HEK293T (cell line): ENCODE measurements around the gene CCL1.

Experiments used
- CTCF ChIA-PET: fragments of 350-600 bp; formaldehyde crosslinking; extraction: SDS; loops from one replicate; lab custom pipeline; 2021; ENCODE audit warnings: antibody characterized with exemption, inconsistent platforms; lab: Yijun Ruan, JAX
- POLR2A ChIA-PET: fragments of 350-600 bp; formaldehyde crosslinking; extraction: SDS; loops from one replicate; lab custom pipeline; 2020; ENCODE audit warnings: antibody characterized with exemption, inconsistent platforms; lab: Yijun Ruan, JAX
- DNase-seq: peaks from one replicate; pipeline ENCODE4 v3.0.0; 2012; ENCODE audit warnings: mixed read lengths; ENCODE audit errors: extremely low spot score
- ARNT ChIP-seq: fragments of 450-650 bp; IDR thresholded peaks from 2 replicates; pipeline ENCODE4 v1.6.1; 2017; ENCODE audit warnings: mild to moderate bottlenecking
- BHLHE40 ChIP-seq: fragments of 450-650 bp; IDR thresholded peaks from 2 replicates; pipeline ENCODE4 v1.6.1; 2016; ENCODE audit warnings: mild to moderate bottlenecking, moderate library complexity, borderline replicate concordance
- CTBP1 ChIP-seq: fragments of 450-650 bp; IDR thresholded peaks from 2 replicates; pipeline ENCODE4 v1.6.1; 2016; ENCODE audit warnings: borderline replicate concordance
- ELF4 ChIP-seq: fragments of 450-650 bp; IDR thresholded peaks from 2 replicates; pipeline ENCODE4 v1.6.1; 2017; ENCODE audit warnings: antibody characterized with exemption
- FOXA1 ChIP-seq: fragments of 450-650 bp; IDR thresholded peaks from 2 replicates; pipeline ENCODE4 v1.6.1; 2016; ENCODE audit warnings: mild to moderate bottlenecking
- FOXK2 ChIP-seq: fragments of 450-650 bp; IDR thresholded peaks from 2 replicates; pipeline ENCODE4 v1.6.1; 2016; ENCODE audit warnings: mild to moderate bottlenecking
- FOXM1 ChIP-seq: fragments of 450-650 bp; IDR thresholded peaks from 2 replicates; pipeline ENCODE4 v1.6.1; 2017; ENCODE audit warnings: mild to moderate bottlenecking, borderline replicate concordance
- HDGF ChIP-seq: fragments of 450-650 bp; IDR thresholded peaks from 2 replicates; pipeline ENCODE4 v1.6.1; 2017; ENCODE audit warnings: antibody characterized with exemption, borderline replicate concordance
- L3MBTL2 ChIP-seq: fragments of 450-650 bp; conservative IDR thresholded peaks from 2 replicates; pipeline ENCODE4 v1.6.1; 2016; ENCODE audit warnings: mild to moderate bottlenecking
- LEF1 ChIP-seq: fragments of 450-650 bp; IDR thresholded peaks from 2 replicates; pipeline ENCODE4 v1.6.1; 2017; ENCODE audit warnings: mild to moderate bottlenecking, borderline replicate concordance
- NFRKB ChIP-seq: fragments of 450-650 bp; IDR thresholded peaks from 2 replicates; pipeline ENCODE4 v1.6.1; 2016; ENCODE audit warnings: mild to moderate bottlenecking, moderate library complexity
- SP1 ChIP-seq: fragments of 450-650 bp; IDR thresholded peaks from 2 replicates; pipeline ENCODE4 v1.6.1; 2017
- SUZ12 ChIP-seq: fragments of 450-650 bp; IDR thresholded peaks from 2 replicates; pipeline ENCODE4 v1.6.1; 2016; ENCODE audit warnings: mild to moderate bottlenecking
- TARDBP ChIP-seq: fragments of 450-650 bp; IDR thresholded peaks from 2 replicates; pipeline ENCODE4 v1.6.1; 2016
- ZNF384 ChIP-seq: fragments of 450-650 bp; IDR thresholded peaks from 2 replicates; pipeline ENCODE4 v1.6.1; 2016
- TF ChIP-seq, protein P1 (sequence below): fragments of 450-650 bp; IDR thresholded peaks from 2 replicates; pipeline ENCODE4 v1.6.1; 2016

CCL1 gene, protein sequence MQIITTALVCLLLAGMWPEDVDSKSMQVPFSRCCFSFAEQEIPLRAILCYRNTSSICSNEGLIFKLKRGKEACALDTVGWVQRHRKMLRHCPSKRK

DNA sequence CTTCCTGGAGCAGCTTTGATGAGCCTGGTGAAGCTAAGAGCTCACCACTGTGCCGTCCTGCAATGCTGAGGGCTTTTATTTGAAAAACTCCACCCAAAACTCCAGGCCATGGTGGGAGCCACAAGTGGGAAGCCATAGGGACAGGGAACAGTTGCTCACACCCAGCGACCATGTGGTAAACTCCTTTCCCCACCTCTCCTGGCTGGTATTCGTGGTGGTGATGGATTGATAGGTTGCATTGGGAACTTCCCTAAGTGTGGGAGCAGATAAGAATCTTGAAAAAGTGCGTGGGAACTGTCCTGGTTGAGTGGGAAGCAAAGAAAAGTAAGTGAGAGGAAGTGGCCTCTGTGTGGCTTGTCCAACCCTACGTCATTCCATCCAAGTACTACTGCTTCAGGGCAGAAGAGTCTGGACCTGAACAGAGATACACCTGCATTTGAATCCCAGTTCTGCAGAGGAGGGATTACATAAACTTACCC, at the start of gene CCL1:
CCL1 (minus strand) TSS at position 51 of the 479 bp plus-strand sequence. CDS start 72 bp downstream, outside the sequence.
- ChIA-PET CTCF (interaction anchor here (0.6 to 4.5 kb wide), 4 partner anchors 162 to 192 kb away, joined by 3 to 75 read pairs (median 12); no protein-coding TSS in a partner anchor), POLR2A (interaction anchor here (0.7 kb wide), 1 partner anchor 143 kb away, joined by 4 read pairs; no protein-coding TSS in a partner anchor)
- DNase-seq, result no peak
- TF ChIP-seq CTBP1 (no peak), SUZ12 (no peak), ELF4 (no peak), SP1 (no peak), TARDBP (no peak), FOXM1 (no peak), ARNT (no peak), HDGF (no peak), L3MBTL2 (no peak), FOXA1 (no peak)

DNA sequence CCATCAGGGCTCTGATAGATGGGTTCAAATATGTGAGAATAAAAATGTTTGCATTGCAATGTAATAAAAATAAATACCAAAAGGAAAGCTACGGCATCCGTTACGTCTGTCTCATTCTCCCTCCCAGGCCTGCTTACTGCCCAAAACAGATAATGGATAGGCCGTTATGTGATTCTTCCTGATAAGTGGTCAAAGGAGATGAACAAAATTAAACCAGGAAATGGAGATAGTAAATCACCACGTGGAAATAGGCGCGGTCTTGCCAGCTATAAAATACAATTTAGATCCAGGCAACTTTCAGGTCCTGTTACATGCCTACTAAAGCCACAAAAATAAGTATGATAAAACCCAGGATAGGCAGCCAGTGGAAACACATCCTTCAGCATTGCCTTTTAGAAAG, 49.5 kb upstream of the CCL1 start:
- CTCF ChIA-PET, result interaction anchor here (1.1 kb wide), 1 partner anchor 51 kb away, joined by 3 read pairs; no protein-coding TSS in a partner anchor
- POLR2A ChIA-PET, result no interaction called here
- TF ChIP-seq LEF1 (no peak), SUZ12 (no peak), ZNF384 (no peak), FOXK2 (no peak), SP1 (no peak), FOXM1 (no peak), L3MBTL2 (no peak), FOXA1 (no peak)
- TF ChIP-seq, protein P1, sequence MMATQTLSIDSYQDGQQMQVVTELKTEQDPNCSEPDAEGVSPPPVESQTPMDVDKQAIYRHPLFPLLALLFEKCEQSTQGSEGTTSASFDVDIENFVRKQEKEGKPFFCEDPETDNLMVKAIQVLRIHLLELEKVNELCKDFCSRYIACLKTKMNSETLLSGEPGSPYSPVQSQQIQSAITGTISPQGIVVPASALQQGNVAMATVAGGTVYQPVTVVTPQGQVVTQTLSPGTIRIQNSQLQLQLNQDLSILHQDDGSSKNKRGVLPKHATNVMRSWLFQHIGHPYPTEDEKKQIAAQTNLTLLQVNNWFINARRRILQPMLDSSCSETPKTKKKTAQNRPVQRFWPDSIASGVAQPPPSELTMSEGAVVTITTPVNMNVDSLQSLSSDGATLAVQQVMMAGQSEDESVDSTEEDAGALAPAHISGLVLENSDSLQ, result no peak
- DNase-seq, result no peak

DNA sequence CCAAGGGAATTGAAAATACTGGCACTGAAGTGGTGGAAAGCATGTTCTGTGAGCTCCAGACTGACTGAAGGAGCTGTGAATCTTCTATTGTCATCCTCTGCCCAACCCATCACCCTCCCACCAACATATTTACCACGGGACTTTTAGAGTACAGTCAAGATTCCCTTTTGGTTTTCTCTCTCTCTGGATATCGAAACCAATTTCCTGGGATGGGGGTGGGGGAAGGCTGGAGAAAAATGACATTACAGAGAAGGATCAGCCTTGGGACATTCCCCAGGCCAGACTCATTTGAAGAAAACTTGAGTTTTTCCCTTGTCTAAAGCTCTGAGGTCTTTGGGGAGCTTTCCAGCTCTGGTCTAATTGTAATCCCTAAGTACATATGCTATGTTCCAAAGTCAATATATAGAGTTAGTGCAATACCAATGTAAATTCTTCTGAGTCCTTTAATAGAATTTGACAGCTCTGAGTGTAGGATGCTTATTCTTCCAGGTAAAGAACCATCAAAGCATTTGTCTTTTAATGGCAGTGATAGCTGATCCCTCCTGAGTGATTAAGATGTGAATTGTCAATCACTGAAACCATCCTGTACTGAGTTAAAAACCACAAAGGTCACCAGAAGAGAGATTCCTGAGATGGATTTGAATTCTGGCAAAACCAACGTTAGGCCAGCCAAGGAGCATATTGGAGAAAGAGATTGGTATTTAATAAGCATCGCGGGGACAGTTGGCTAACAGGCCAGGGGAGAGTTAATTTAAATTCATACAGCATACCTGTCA, 48.8 kb upstream of the CCL1 start:
- CTCF ChIA-PET, result interaction anchor here (0.6 to 1.1 kb wide), 3 partner anchors 8 to 683 kb away, joined by 3 to 7 read pairs (median 5); no protein-coding TSS in a partner anchor
- no peak for TF ChIP-seq SUZ12
- no peak for TF ChIP-seq LEF1
- no peak for TF ChIP-seq L3MBTL2
- TF ChIP-seq ELF4, result no peak
- TF ChIP-seq, protein P1, result no peak
- TF ChIP-seq TARDBP, result no peak
- TF ChIP-seq NFRKB, result no peak
- no peak for TF ChIP-seq ZNF384
- TF ChIP-seq FOXM1, result no peak
- TF ChIP-seq BHLHE40, result no peak
- no peak for TF ChIP-seq SP1
- TF ChIP-seq HDGF, result no peak
- TF ChIP-seq FOXA1, result no peak
- no peak for DNase-seq
- POLR2A ChIA-PET, result no interaction called here

DNA sequence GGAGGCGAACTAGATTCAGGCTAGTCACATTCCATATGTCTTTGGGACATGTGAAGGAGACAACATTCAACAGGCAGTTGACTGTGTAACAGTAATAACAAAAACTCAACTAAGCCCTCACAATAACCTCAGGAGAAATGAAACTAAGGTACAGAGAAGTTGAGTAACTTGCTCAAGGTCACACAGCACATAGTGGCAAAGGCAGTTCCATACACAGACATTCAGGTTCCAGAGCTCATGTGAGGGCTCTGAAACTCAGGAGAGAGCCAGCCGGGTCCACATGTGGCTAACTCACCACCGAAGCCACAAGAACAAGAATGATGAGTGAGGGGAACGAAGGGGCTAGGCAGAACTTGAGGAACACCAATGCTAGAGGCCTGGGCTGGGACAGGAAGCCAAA, 46.3 kb upstream of the CCL1 start:
- TF ChIP-seq FOXA1 (no peak), NFRKB (no peak), ZNF384 (no peak), L3MBTL2 (no peak), LEF1 (no peak), ELF4 (no peak), BHLHE40 (no peak), SP1 (no peak), FOXM1 (no peak), FOXK2 (no peak), HDGF (no peak), SUZ12 (no peak), TARDBP (no peak), CTBP1 (no peak), ARNT (no peak)
- TF ChIP-seq, protein P1, result no peak
- no peak for DNase-seq
- CTCF ChIA-PET, result no interaction called here
- POLR2A ChIA-PET, result no interaction called here

DNA sequence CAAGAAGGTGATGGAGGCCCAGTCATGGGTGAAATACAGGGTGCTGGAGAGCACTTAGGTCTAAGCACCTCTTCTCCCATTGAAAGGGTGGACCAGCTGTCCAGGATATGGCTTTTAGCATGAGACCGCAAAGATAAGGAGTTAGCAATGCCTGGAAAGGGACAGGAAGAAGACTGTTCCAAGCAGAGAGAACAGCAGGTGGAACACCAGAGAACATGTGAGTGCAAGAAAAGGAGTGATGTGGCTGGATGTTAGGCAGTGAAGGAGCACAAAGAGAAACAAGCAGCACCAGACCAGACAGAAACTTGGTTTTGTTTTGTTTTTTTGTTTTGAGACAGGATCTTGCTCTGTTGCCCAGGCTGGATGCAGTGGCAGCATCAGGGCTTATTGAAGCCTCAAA, 45.4 kb upstream of the CCL1 start:
- CTCF ChIA-PET, result no interaction called here
- POLR2A ChIA-PET, result no interaction called here
- TF ChIP-seq FOXK2 (no peak), CTBP1 (no peak), ZNF384 (no peak), SUZ12 (no peak), FOXM1 (no peak), LEF1 (no peak), NFRKB (no peak), ELF4 (no peak)
- TF ChIP-seq, protein P1, result no peak
- no peak for DNase-seq
